ENCODE measurements around the gene AFF3.

The AFF3 gene

DNA sequence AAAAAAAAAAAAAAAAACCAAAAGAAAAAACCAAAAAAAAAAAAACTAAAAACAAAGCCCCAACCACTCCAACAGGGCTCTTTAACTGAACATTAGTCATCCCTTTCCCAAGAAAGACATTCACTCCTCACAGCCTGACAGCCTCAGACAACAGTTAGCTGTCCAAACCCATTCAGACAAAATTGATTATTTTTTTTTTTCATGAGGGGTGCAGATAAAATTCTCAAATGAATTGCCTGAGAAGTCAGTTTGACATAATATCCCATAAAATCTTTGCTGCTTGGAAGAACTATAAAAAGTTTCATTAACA, 446.5 kb downstream of the AFF3 start:
- DNase-seq (ENCODE audit: extremely low read depth, low read depth): no peak
- TF ChIP-seq, protein P1, sequence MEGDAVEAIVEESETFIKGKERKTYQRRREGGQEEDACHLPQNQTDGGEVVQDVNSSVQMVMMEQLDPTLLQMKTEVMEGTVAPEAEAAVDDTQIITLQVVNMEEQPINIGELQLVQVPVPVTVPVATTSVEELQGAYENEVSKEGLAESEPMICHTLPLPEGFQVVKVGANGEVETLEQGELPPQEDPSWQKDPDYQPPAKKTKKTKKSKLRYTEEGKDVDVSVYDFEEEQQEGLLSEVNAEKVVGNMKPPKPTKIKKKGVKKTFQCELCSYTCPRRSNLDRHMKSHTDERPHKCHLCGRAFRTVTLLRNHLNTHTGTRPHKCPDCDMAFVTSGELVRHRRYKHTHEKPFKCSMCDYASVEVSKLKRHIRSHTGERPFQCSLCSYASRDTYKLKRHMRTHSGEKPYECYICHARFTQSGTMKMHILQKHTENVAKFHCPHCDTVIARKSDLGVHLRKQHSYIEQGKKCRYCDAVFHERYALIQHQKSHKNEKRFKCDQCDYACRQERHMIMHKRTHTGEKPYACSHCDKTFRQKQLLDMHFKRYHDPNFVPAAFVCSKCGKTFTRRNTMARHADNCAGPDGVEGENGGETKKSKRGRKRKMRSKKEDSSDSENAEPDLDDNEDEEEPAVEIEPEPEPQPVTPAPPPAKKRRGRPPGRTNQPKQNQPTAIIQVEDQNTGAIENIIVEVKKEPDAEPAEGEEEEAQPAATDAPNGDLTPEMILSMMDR (IDR thresholded peaks at IDR 0.05; ENCODE audit: low read depth, low read length): no peak

DNA sequence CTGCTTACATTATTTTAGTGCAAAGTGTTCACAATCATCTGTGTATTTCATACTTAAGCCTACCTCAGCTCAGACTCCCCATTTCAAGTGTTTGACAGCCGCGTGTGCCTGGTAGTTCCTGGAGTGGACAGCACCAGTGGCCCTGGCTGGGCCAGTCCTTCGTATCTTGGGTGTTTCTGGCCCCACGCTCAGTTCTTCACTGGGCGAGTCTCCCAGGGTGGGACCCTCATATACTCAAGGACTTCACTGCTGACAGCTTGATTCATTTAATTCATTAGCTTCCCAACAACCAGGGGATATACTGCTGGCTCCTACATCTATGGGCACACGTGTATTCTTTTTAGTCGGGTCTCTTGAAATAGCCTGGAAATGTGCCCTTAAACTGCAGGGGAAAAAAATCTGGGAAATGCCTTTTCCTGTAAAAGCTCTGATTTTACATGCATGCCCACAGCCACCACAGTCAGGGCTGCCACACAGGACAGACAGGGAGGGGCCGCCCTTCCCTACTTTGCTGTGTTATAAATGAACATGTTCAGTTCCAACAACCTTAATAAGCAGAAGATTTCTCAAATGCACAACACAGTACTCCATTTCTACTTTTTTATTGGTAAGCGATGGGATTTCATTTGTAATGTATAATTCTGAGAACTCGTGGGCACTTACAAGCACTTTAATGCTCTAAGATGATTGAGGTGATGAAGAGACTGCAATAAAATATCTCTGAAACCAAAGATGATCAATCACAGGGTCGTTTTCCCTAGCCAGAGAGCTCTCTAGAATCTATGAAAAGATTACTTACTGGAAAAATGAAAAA, 447.1 kb downstream of the AFF3 start:
- no peak for DNase-seq (ENCODE audit: extremely low read depth, low read depth)
- TF ChIP-seq, protein P1 (IDR thresholded peaks at IDR 0.05; ENCODE audit: low read depth, low read length): no peak

DNA sequence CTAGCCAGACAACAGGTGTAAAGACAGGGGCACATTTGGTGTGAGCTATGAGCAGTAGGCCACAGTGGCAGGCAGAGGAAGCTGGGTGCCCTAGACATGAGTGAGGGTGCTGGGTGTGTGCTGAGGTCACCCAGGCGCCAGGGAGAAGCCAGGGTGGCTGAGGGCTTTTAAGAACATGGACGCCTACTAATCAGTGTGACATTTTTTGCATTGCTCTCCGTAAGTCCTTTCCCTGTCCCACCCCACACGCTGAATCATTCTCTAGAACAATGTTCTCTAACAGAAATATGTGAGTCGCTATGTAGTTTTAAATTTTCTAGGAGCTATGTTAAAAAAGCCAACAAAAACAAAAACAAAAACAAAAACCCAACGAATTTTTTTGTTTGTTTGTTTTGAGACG, 448.1 kb downstream of the AFF3 start:
- TF ChIP-seq, protein P1 (IDR thresholded peaks at IDR 0.05; ENCODE audit: low read depth, low read length): no peak
- DNase-seq (ENCODE audit: extremely low read depth, low read depth): no peak

DNA sequence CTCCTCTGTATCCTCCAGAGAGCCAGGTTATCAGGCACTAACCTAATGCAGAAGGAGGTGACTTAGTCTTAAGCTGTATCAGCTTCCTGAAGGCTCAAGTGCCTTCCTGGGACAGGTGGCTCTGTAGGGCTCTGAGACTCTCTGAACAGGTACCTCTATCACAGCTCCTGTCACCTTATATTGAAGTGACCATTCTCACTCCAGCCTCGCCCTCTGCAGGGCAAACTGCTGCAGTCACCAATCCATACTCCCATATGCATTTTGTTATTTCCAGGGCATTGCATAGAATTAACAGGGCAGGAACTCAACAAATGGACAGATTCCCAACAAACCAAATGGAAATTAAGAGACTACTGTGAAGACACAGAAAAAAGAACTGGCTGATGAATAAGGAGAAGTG, 449.6 kb downstream of the AFF3 start:
- no peak for DNase-seq (ENCODE audit: extremely low read depth, low read depth)
- TF ChIP-seq, protein P1 (IDR thresholded peaks at IDR 0.05; ENCODE audit: low read depth, low read length): no peak

DNA sequence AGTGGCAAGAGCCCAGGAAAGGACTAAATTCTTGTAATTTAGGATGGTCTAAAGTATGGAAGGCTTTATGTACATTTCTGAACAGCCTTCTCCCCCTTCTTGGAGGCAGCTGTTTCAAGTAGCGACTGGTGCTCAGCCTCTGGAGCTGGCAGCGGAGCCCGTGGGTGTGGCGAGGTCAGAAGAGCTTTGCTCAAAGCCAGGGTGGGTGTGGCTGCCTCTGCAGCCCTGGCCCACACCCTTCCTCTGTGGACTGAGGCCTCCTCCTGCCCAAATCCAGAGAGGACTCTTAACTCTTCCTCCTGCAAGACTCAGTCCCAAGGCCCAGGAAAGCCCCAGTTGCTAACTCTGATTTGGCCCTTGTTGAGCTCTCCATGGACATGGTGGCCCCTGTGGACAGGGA, 450.5 kb downstream of the AFF3 start:
- TF ChIP-seq, protein P1 (IDR thresholded peaks at IDR 0.05; ENCODE audit: low read depth, low read length): no peak
- no peak for DNase-seq (ENCODE audit: extremely low read depth, low read depth)

DNA sequence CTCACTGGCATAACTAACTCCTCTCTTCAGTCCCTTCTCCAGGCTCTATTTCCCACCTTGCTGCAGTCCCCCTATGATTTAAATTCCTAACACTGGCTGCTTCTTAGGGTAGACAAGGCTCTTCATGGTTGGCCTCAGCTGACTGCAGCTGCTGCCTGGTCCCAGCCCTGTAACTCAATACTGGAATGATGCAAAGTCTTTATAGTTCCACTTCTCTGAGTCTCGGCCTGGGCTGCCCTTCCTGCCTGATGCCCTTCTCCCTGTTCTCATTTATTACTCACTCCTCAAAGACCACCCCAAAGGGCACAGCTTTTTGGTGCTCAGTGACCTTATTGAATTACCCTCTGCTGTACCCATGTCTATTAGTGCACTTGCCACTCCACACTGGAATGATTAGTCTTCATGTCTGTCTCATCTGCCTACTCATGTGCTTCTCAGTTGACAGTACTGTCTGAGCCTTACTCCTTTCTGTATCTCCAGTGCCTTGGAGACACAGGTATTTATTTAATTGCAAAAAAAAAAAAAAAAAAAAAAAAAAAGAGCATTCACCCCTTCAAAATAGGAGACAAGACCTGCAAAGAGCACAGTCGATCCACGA, 453.1 kb downstream of the AFF3 start:
- TF ChIP-seq, protein P1 (IDR thresholded peaks at IDR 0.05; ENCODE audit: low read depth, low read length): no peak
- no peak for DNase-seq (ENCODE audit: extremely low read depth, low read depth)

DNA sequence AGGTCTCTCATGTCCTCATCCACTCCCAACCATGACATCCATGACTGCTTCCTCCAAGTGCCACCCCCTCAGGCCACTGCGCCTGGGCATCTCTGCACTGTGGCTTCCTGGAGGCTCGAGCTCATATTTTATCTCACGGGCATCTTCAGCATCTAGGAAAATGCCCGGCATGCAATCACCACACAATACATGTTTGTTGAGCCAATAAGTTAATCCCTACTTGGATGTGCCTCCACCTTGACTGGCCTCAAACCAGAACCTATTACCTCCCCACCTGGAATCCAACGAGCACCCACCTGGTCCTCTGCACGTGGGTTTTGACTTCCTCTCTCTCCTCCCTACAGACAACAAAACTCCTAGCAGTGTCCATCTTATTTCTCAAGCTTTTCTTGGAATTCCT, 453.7 kb downstream of the AFF3 start:
- TF ChIP-seq, protein P1 (IDR thresholded peaks at IDR 0.05; ENCODE audit: low read depth, low read length): no peak
- no peak for DNase-seq (ENCODE audit: extremely low read depth, low read depth)

All from AG09319 (cell line).